ENCODE data around the gene GAS2L1. TPM values are rescaled to one million over a fixed set of nuclear protein-coding genes. Genes with fewer than 3 reads are reported as not detected.

GAS2L1 gene
- total and polyA plus RNA-seq, 4 donors: 3.8 to 40.1 (median 16.3) TPM

- DNase-seq: no peak
- peaks cover 35 to 41% (median 38%) of the 10 kb centered on the region in 4 donors for H3K36me3 ChIP-seq (ENCODE audit: control insufficient read depth in 4 of 4, insufficient read depth in 4 of 4, low read length in 4 of 4)
These were observed 5.4 kb upstream of the GAS2L1 start for GRCh38 chr22:29300807-29301601.

GRCh38 chr22:29301716-29302401 lies 4.6 kb upstream of the GAS2L1 start:
- no peak overlapping the region for H3K27ac ChIP-seq (ENCODE audit: low read depth in 1 of 2, low read length in 1 of 2)
- 91 to 92% methylated on average over 17 of the region's 17 CpGs for WGBS, 2 donors
- H3K27me3 ChIP-seq (ENCODE audit: control insufficient read depth in 3 of 3, insufficient read depth in 3 of 3, low read length in 2 of 3): no peaks in the 10 kb centered on the region
- TF ChIP-seq CTCF (IDR thresholded peaks at IDR 0.05; ENCODE audit: control extremely low read depth, extremely low read depth): no peak
- no peak overlapping the region for H3K9ac ChIP-seq (ENCODE audit: insufficient read depth in 1 of 2, low read length in 2 of 2)
- peaks cover 27 to 32% (median 31%) of the 10 kb centered on the region in 4 donors for H3K36me3 ChIP-seq (ENCODE audit: control insufficient read depth in 4 of 4, insufficient read depth in 4 of 4, low read length in 4 of 4)
- ATAC-seq (ENCODE audit: insufficient read depth, low FRiP score) (no peak), DNase-seq (no peak)
- no peak overlapping the region for H3K4me3 ChIP-seq
- no peaks in the 10 kb centered on the region for H3K9me3 ChIP-seq (ENCODE audit: control insufficient read depth in 4 of 4, insufficient read depth in 3 of 4, low read length in 3 of 4)
- peaks cover 0 to 7% (median 0%) of the 10 kb centered on the region in 5 donors for H3K4me1 ChIP-seq (ENCODE audit: control insufficient read depth in 5 of 5, insufficient read depth in 5 of 5, low read length in 5 of 5)

More at GRCh38 chr22:29300807-29301601, 5.4 kb upstream of the GAS2L1 start:
- Histone ChIP-seq H3K9me3 (ENCODE audit: control insufficient read depth in 4 of 4, insufficient read depth in 3 of 4, low read length in 3 of 4) (no peaks in the 10 kb centered on the region), H3K27ac (ENCODE audit: low read depth in 1 of 2, low read length in 1 of 2) (no peak overlapping the region), H3K27me3 (ENCODE audit: control insufficient read depth in 3 of 3, insufficient read depth in 3 of 3, low read length in 2 of 3) (no peaks in the 10 kb centered on the region), H3K9ac (ENCODE audit: insufficient read depth in 1 of 2, low read length in 2 of 2) (no peak overlapping the region), H3K4me3 (no peak overlapping the region), H3K4me1 (ENCODE audit: control insufficient read depth in 5 of 5, insufficient read depth in 5 of 5, low read length in 5 of 5) (peaks cover 0 to 7% (median 0%) of the 10 kb centered on the region in 5 donors)
- ATAC-seq (ENCODE audit: insufficient read depth, low FRiP score): no peak
- TF ChIP-seq CTCF (IDR thresholded peaks at IDR 0.05; ENCODE audit: control extremely low read depth, extremely low read depth): no peak
- WGBS, 2 donors: 77% methylated on average over 10 of the region's 10 CpGs

- DNase-seq: no peak
- Histone ChIP-seq H3K27me3 (ENCODE audit: control insufficient read depth in 3 of 3, insufficient read depth in 3 of 3, low read length in 2 of 3) (no peaks in the 10 kb centered on the region), H3K9me3 (ENCODE audit: control insufficient read depth in 4 of 4, insufficient read depth in 3 of 4, low read length in 3 of 4) (no peaks in the 10 kb centered on the region), H3K9ac (ENCODE audit: insufficient read depth in 1 of 2, low read length in 2 of 2) (no peak overlapping the region), H3K4me1 (ENCODE audit: control insufficient read depth in 5 of 5, insufficient read depth in 5 of 5, low read length in 5 of 5) (peaks cover 0 to 7% (median 0%) of the 10 kb centered on the region in 5 donors), H3K36me3 (ENCODE audit: control insufficient read depth in 4 of 4, insufficient read depth in 4 of 4, low read length in 4 of 4) (peaks cover 22 to 27% (median 26%) of the 10 kb centered on the region in 4 donors), H3K4me3 (no peak overlapping the region), H3K27ac (ENCODE audit: low read depth in 1 of 2, low read length in 1 of 2) (no peak overlapping the region)
- ATAC-seq (ENCODE audit: insufficient read depth, low FRiP score): no peak
- WGBS, 2 donors: 77 to 82% methylated on average over 2 of the region's 2 CpGs
- TF ChIP-seq CTCF (IDR thresholded peaks at IDR 0.05; ENCODE audit: control extremely low read depth, extremely low read depth): no peak
These were observed 4.1 kb upstream of the GAS2L1 start for GRCh38 chr22:29302402-29302680.
